GM19193 (cell line): ENCODE measurements around the gene TAS1R3.

Experiments
- POLR2A ChIP-seq: IDR thresholded peaks from 4 replicates; pipeline ENCODE4 v1.6.1; 2011; ENCODE audit not compliant: insufficient read depth, insufficient read length; ENCODE audit errors: extremely low read depth

Gene TAS1R3

DNA sequence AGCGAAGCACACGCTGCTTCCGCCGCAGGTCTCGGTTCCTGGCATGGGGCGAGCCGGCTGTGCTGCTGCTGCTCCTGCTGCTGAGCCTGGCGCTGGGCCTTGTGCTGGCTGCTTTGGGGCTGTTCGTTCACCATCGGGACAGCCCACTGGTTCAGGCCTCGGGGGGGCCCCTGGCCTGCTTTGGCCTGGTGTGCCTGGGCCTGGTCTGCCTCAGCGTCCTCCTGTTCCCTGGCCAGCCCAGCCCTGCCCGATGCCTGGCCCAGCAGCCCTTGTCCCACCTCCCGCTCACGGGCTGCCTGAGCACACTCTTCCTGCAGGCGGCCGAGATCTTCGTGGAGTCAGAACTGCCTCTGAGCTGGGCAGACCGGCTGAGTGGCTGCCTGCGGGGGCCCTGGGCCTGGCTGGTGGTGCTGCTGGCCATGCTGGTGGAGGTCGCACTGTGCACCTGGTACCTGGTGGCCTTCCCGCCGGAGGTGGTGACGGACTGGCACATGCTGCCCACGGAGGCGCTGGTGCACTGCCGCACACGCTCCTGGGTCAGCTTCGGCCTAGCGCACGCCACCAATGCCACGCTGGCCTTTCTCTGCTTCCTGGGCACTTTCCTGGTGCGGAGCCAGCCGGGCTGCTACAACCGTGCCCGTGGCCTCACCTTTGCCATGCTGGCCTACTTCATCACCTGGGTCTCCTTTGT, 2.6 kb downstream of the TAS1R3 start:
- no peak for TF ChIP-seq POLR2A

DNA sequence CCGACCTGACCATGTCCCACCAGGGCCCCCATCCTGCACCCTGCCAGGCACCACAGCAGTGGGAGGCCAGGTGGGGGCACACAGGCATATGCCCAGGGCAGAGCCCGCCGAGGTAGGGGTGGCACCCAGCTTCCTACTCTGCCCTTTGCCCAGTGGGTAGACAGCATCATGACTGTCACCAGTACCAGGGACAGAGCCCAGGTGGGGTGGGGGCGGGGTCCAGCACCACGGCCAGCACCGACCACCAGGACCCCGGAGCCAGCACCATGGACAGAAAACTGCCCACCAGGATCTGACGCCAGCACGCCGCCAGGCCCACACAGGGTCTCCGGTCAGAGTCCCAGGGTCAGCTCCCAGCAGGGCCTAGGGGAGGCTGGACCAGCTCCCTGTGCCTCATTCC, 3.8 kb downstream of the TAS1R3 start:
- no peak for TF ChIP-seq POLR2A

DNA sequence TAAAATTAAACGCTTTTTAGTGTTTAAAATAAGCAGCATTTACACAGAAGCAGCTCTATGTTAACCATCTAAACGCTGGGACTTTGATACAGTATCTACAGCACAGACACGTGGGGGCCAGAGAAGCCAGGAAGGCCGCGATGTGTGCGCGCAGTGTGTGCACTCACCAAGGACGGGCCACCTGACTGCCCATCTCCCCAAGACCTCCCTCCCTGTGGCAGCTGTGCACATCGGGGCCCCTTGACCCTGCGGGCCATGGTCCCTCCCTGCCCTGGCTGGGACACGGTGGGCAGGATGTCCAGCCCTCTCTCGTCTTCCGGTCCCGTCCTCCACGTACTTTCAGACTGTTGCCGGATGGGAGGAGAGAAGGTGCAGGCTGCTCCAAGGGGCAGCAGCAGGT, 4.2 kb downstream of the TAS1R3 start:
- TF ChIP-seq POLR2A, result no peak

DNA sequence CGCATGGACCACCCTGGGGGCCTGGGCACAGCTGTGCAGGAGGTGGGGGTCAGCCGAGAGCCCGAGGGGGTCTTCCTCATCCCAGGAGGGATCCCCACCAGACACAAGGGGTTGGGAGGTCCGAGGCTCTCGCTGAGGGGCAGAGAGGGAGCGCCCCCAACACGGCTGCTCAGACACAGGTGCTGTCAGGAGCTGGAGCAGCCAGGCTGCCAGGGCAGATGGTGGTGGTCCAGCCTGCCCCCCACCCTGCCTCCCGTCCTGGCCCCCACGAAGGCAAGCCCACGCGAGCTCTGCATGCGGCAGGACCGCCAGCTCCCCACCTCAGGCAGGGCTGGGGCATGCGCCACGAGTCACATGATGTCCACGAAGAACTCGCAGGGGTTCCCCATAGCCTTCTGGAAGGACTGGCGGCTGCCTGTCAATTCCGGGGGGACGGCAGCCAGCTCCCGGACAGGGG, 4.7 kb downstream of the TAS1R3 start:
- TF ChIP-seq POLR2A, result no peak

DNA sequence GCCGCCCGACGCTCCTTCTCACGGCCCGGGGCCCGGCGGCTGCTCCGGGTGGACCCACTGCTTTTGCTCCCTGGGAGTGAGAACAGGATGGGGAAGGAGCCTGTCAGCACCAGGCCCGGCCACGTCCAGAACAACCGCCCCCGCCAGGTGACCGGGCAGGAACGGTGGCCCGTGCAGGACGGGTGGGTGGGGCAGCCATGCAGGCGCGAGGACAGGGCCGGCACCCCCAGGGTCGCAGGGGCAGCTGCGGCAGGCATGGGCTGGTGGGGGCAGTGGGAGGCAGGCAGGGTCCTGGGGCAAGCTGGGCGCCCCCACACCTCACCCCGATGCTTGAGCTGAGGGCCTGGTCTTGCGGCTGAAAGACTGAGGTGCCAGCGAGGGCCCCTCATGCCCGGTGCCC, 5.4 kb downstream of the TAS1R3 start:
- TF ChIP-seq POLR2A, result no peak

DNA sequence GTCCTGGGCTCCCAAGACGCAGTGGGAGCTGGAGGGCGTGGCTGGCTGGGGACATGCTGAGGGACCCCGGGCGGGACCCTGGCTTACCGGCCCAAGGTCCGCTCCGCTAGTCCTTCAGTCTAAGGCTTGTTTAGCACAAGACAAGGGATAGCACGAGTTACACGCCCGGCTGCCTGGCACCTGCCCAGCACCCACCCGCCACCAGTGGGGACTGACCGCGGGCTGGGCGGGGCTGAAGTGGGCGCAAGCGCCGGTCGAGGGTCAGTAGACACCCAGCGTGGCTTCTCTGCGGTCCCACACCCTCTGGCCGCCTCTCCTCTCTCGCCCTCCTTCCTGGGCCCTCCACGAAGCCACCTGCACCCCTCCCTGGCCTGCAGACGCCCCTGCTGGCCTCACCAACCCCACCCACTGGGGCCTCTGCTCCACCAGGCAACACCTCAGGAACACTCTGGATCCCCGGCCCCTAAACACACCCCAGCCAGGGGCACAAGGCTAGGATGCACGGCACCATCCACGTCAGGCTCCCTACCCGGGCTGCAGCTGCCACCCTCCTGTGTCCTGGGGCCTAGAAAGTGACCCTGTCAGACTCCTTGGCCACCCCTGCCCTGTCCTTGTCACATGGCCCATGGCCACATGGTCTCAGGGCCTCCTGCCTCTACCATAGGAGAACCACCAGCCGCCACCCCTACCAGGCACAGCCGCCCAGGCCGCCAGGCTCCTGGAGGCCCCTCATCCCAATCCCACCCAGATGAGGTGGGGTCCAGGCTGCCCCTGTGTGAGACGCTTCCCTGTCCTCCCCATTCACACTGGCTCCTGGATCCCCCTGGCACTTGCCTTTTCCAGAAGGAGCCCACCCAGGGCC, 6.1 kb downstream of the TAS1R3 start:
- TF ChIP-seq POLR2A, result no peak

DNA sequence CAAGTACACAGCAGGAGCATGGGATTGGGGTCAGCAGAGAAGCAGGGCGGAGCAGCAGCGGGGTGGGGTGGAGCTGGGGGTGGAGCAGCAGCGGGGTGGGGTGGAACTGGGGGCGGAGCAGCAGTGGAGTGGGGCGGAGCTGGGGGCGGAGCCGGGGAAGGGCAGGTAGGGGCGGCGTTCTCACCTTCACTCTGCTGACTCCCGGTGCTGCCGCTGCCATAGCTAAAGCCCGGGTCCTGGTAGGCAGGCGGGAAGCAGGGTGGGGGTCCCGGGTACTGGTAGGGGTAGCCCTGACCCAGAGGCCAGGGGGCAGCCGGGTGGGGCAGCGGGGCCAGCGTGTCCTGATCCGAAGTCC, 6.7 kb downstream of the TAS1R3 start:
- TF ChIP-seq POLR2A, result no peak

DNA sequence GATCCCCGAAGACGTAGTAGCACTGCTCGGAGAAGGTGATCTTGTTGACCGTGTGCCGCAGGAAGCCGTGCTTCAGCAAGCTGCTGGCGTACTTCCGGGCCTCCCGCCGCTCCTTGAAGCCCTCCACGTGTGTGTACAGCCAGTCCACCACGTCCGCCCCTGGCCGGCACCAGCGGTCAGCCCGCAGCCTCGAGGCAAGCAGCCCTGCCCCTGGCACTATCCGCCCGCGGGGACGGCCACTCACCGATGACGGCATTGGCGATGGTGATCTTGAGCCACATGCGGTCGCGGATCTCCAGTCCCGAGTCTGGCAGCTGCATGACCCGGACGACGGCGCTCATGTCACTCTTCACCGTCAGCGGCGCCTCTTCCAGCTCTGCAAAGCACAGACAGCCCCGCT, 7.2 kb downstream of the TAS1R3 start:
- TF ChIP-seq POLR2A, result no peak

DNA sequence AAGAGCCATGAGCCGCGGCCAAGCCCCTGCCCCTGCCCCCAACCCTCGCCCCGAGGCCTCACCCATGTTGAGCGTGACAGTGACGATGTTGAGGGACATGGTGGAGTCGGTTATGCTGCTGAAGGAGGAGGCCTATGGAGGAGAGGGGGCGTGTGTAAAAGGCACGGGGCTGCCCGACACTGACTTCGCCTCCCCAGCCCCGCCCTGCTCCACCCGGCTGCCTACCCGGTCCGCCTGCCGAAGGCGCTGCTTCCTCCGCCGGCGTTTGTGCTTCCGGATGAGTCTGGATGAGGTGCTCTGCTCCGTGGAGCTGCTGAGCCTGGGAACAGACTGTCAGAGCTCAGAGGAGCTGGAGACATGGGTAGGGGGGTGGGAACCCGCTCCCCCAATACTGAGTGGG, 9.1 kb downstream of the TAS1R3 start:
- no peak for TF ChIP-seq POLR2A

DNA sequence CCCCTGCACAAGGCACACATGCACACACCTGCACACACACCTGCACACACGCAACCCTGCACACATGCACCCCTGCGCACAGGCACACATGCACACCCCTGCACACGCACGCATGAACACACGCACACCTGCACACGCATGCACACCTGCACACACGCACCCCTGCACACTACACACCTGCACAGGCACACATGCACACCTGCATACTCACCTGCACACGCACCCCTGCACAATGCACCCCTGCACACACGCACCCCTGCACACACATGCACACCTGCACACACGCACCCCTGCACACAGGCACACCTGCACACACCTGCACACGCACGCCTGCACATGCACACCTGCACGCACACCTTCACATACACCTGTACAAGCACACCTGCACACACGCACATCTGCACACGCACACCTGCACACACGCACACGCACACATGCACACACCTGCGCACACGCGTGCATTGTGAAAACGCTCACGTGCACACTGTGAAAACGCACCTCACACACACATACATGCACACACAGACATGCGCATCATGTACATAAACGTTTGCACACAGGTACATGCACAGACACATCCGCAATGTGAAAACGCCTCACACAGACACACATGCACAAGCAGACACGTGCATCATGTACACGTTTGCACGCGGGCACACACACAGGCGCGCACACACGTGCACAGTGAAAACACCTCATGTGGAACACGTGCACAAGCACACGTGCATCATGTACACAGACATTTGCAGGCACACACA, 9.9 kb downstream of the TAS1R3 start:
- TF ChIP-seq POLR2A, result no peak

DNA sequence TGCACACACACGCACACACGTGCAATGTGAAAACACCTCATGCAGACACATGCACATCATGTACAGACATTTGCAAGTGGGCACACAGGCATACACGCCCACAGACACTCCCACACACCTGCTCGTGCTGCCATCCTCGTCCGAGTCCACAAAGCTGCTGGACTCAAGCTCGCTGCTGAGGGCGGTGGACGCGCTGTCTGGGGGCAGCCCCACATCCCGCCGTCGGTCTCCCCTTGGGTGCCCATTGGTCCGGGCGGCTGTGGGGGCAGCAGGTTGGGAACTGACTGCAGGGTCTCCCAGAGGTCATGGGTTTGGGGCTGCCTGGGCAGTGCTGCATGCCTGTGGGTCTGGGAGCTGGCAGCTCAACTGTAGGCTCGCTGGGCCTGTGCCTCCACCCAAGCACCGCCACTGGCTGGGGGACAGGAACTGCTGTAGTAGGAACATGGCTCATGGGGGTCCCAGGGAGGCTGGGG, 10.5 kb downstream of the TAS1R3 start:
- TF ChIP-seq POLR2A, result no peak

DNA sequence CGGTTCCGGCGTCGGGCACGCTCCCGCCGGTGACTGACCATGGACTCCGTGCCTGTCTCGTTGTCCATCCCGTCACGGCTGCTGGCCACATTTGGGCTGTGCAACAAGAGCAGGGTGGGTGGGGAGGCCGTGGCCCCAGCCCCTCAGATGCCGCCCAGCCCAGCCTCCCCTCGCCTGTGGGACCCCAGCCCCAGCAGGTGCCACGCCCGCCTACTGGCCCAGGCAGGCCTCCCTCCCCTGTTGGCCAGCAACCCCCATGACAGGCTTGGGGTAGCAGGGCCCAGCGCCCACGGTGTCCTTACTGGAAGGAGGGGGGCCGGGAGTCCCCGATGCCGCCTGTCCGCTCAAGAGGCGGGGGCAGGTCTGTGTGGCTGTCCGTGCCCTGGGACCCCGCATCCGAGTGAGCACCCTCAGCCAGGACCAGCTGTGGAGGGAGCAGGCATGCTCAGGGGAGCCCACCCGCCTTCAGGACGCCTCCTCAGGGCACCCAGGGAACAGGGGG, 11.0 kb downstream of the TAS1R3 start:
- no peak for TF ChIP-seq POLR2A

DNA sequence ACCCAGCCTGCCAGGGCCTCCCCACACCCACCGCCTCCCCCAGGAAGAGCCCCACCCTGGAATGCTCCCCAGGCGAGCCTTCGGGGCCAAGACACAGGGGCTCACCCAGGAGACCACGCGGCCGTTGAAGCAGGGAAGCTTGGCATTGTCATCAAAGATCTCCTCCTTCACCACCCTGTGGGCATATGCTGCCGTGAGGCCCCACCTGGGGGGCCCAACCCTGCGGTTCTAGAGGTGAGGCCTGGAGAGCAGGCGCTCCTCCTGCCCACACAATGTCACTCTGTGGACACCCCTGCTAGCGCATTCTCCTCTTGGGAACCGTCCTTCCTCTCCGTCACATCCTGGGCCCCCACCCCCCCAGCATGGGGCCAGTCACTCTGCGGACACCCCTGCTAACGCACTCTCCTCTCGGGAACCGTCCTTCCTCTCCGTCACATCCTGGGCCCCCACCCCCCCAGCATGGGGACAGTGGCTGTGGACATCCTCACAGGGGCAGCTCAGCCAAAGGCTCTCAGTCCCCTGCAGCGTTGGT, 11.6 kb downstream of the TAS1R3 start:
- no peak for TF ChIP-seq POLR2A

DNA sequence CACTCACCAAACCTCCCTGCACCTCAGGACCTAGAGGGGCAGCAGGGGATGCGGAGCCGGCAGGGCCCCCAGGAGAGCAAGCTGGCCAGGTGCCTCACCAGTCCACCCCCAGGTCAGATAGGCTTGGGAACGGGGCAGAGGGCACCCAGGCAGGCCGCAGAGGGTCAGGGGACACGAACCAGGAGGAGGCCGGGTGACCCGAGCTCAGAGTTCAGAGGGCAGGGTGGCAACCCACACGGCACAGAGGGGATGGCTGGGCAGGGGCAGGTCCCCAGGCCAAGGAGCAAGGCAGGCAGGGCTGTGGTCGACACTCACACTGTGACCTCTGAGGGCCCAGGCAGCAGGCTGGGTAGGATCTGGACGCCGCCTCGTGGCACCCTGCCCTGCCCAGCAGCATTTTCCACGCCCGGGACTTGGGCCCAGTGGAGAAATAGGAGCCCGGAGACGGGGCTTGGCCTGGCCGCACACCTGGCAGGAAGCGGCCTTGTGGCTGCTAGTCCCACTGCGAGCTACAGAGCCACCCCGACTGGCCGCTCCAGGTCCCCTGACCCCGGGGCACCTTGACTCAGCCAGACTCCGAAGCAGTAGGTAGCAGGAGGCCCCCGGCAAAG, 12.8 kb downstream of the TAS1R3 start:
- no peak for TF ChIP-seq POLR2A

DNA sequence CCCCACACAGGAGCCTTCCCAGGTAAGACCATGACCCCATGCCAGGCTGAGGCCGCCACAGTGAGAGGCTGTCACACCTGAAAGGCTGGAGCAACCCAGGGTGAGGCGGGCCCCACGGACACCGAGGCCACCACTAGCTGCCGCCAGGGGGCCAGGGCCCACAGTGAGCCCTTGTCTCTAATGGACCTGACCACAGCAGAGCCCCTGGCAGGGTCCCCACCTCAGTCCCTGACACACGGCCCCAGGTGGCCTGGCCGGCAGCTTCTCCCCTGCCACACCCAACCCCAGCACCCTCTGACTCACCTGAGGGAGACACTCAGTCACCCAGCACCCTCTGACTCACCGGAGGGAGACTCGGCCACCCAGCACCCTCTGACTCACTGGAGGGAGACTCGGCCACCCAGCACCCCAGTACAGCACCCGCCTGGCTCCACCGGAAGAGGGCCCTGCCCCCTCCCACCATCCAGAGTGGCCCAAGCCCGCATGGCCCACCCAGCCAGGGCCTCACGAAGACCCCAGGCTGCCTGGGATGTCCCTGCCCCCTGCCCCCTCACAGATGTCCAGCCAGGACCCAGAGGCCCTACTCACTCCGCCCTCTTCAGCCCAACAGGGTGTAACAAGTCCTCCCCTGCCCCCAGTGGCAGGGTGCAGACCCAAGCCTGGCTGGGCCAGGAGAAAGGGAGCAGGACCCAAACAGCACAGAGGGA, 13.7 kb downstream of the TAS1R3 start:
- no peak for TF ChIP-seq POLR2A

DNA sequence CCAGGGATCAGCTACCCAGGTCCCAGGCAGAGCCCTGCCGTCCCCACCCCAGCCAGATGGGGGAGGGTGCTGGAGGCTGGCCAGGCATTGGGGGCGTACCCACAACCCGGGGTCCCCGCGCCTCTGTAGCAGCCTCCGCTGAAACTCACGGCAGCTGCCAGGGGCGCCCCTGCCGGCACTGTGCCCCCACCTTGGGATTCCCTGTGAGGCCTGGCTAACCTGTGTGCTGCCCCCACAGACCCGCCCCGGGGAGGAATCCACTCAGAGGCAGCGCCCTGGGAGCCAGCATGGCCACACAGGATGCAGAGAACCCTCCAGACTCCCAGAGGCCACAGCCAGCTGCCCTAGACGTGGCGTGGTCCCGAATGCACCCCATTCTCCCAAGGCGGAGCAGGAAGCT, 14.3 kb downstream of the TAS1R3 start:
- TF ChIP-seq POLR2A, result no peak
